Left renal pelvis (tissue), 4 donors: ENCODE results near the gene OR11L1. TPM values are rescaled to one million over a fixed set of nuclear protein-coding genes. Genes with fewer than 3 reads are reported as not detected.

Source experiments
- DNase-seq, 4 donors: peaks; one replicate each; pipeline ENCODE4 v3.0.0-alpha.2; 2013; ENCODE audit warnings: low read depth in 4 of 4, low spot score in 3 of 4
- polyA plus RNA-seq, 4 donors: library from polyadenylated mRNA; unstranded; fragments of 120-200 nt; gene quantifications; one replicate each; pipeline ENCODE4 v1.2.1, GENCODE V29; 2013; ENCODE audit not compliant: insufficient read length in 4 of 4

Gene OR11L1, protein sequence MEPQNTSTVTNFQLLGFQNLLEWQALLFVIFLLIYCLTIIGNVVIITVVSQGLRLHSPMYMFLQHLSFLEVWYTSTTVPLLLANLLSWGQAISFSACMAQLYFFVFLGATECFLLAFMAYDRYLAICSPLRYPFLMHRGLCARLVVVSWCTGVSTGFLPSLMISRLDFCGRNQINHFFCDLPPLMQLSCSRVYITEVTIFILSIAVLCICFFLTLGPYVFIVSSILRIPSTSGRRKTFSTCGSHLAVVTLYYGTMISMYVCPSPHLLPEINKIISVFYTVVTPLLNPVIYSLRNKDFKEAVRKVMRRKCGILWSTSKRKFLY
- not detected for polyA plus RNA-seq

- DNase-seq: no peak
These were observed at the start of gene OR11L1 for GRCh38 chr1:247841796-247842195. TSS of gene OR11L1 (minus strand) at chr1:247841896. CDS start at chr1:247841896, 0 bp downstream.

DNA sequence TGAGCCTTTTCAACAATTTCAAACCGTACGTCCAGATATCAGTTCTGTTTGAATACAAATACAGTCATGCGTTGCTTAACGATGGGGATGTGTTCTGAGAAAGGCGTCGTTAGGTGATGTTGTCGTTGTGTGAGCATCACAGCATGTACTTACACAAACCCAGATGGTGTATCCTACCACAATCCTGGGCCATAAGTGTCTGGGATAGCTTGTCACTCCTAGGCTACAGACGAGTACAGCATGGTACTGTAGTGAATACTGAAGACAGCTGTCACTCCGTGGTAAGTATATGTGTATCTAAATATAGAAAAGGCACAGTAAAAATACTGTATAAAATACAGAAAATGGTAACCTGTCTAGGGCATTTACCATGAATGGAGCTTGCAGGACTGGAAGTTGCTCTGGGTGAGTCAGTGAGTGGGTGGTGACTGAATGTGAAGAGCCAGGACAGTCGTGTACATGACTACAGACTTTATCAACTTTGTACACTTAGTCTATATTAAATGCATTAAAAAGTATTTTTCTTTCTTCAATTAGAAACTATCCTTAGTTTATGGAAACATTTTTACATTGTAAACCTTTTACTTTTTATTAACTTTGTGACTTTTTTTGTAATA lies 43.2 kb upstream of the OR11L1 start:
- DNase-seq: no peak

- DNase-seq: no peak
These were observed 41.6 kb upstream of the OR11L1 start for GRCh38 chr1:247883346-247883745.

DNA sequence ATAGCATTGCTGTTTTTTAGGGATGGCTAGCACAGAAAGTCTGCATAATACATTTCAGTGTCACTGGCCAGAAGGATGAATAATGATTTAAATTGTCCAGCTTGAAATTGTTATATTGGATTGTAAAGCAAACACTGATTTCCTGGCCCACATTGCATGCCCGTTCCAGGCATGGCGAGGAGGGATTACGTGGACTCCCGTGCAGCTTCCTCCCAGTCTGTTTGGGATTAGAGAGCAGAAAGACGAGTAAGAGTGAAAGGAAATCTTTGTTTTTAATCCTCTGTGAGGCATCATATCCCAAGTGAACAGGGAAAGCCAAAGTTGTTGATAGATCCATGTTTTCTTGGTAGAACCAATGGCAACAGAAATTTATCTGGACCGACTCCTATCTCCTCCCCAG lies 23.7 kb upstream of the OR11L1 start:
- no peak for DNase-seq

DNA sequence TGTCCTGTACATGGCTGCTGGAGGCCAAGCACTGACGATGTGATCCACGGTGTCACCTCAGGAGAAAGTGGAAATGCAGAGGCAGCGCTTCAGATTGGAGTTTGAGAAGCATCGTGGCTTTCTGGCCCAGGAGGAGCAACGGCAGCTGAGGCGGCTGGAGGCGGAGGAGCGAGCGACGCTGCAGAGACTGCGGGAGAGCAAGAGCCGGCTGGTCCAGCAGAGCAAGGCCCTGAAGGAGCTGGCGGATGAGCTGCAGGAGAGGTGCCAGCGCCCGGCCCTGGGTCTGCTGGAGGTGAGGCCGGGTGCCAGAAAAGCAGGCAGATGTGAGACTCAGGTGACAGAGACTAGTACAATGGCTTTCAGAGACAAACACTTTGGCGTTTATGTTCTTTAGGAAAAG lies 22.9 kb upstream of the OR11L1 start:
- no peak for DNase-seq

GRCh38 chr1:247862756-247863155 lies 21.1 kb upstream of the OR11L1 start:
- DNase-seq: no peak

GRCh38 chr1:247857985-247858619 lies 16.4 kb upstream of the OR11L1 start:
- no peak for DNase-seq

- no peak for DNase-seq
These were observed 15.6 kb upstream of the OR11L1 start, which contains the start of gene TRIM58 for GRCh38 chr1:247857069-247857984. TSS of gene TRIM58 (plus strand) at chr1:247857187. CDS start at chr1:247857247, 60 bp downstream.

GRCh38 chr1:247855911-247856310 lies 14.2 kb upstream of the OR11L1 start:
- DNase-seq: no peak

DNA sequence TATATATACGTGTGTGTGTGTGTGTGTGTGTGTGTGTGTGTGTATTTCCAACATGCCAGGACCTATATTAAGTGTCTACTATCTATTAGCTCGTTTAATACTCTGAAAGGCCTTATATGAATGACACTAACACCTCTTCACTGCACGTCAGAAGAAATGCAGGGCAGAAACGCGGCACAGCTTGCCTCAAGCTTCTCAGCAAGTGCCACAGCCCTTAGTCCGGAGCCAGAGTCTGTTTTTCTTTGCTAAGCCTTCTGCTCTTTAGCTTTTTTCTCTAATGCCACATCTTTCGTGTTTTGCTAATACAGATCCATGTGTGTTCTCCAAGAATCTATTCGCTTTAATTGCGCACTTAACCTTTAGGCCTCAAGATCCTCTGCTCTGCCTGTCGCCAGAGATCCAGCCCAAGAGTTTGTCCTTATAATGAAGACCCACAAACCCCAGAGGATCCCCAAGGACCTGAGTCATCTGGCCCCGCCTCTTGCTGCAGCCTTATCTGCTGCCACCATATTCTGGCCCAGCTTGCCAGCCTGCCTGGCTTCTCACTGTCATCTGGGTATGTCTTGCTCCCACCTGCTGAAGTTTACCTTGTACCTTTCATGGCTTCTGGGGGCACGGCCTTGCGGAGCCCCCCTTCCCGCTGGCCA lies 13.3 kb upstream of the OR11L1 start:
- no peak for DNase-seq

GRCh38 chr1:247849616-247850015 lies 7.9 kb upstream of the OR11L1 start:
- DNase-seq: no peak

DNA sequence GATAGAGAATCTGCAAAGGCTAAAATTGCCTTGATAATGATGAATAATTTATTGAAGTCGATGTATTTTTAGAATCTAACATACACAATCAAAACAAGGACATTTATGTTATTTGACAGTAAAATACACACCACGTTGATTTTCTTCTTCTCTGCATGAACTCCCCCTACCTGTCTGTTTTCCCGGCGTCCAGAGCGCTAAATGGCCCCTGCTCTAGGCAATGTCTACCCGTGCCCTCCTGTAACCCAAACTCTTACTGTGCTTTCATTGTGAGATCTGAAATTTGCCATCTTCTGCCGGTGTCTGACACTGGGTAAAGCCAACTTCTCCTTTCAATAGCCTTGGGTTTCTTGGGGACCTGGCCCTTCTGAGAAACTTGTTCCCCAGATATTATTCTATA lies 6.7 kb upstream of the OR11L1 start:
- no peak for DNase-seq

DNA sequence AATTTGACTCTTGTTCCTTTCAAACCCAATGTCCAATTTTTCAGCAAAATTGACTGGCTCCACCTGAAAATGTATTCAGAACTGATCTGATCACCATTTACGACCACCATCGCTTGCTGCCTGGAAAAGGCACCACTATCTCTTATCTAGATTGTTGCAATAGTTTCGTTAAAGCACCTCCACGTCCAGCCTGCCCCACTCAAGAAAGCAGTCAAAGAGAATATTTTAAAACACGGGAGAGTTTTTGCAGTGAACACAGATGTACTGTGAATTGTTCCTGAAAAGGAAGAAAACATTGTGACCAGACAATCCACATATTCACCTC lies 4.0 kb upstream of the OR11L1 start:
- DNase-seq: no peak

DNA sequence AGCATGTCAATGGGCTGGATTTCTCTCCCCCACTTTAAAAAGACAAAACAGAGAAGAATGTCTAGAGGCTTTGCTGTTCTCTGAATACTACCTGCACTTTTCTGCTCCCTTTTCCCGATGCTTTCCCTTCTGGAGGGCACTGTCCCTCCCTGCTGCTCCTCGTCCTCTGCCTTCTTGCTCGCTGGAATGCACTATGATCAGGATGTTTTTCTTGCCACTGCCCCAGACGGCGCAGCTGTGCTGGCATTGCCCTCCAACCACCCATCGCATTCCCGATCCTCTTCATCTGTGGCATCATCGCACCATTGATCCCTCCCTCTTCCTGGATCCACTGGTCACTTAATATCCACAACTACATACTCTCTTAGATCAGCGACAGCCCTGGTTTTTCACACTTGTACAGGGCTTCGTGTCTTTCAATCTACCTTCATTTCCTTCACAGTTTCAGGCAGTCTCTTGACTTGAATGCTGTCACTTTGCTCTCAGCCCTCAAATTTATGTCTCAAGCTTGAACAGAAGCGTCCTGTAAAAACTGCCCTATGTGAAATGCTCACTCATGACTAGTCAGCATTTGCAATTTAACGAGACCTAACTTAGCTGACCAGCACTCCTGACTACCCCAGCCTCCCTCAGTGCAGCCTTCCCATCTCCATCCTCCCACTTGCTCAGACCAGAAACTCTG lies 3.5 kb upstream of the OR11L1 start:
- no peak for DNase-seq

DNA sequence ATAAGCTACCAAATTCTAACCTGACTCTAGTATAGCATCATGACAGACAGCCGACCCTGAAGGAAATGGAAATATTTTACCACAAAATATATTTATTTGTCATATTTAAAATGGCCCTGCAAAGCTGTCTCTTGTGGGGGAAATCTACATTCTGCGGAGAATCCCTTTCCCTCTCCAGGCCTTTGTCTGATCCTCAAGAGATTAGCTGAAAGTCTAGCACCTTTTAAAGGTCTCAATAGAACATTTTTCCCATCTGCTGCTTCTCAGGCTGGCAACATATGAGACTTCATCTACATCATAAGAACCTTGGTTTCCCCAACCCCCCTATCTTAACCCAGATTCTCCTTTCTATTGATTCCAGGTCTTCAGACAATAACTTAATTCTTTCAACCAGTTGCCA lies 1.7 kb upstream of the OR11L1 start:
- no peak for DNase-seq

GRCh38 chr1:247840818-247841217 lies 878 bp downstream of the OR11L1 start:
- no peak for DNase-seq

- no peak for DNase-seq
These were observed 8.1 kb downstream of the OR11L1 start for GRCh38 chr1:247833601-247834000.

GRCh38 chr1:247829656-247830055 lies 12.0 kb downstream of the OR11L1 start:
- DNase-seq: no peak

GRCh38 chr1:247825362-247825761 lies 16.3 kb downstream of the OR11L1 start:
- no peak for DNase-seq

DNA sequence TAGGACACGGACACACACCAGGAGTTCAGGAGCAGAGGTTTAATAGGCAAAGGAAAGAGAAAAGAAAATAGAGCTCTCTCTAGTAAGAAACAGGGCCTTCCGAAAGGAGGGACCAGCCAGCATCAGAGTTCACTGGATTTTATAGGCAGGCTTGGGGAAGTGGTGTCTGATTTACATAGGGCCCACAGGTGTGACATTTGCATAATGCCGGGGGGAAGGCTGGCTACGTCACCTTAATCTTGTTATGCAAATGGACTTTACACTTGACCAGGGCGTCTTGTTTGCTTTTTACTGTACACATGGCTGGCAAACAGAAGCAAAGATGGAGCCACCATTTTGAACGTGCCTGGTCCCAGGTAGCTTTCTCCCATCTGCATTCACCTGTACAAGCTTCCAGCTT lies 17.7 kb downstream of the OR11L1 start, which contains the start of gene OR14A16:
Gene OR14A16 (minus strand): TSS at position 97 of the 400 bp plus-strand sequence. CDS start 8,390 bp downstream, outside the sequence.
- DNase-seq: no peak
